ENCODE results near the gene TM9SF4.

DNA sequence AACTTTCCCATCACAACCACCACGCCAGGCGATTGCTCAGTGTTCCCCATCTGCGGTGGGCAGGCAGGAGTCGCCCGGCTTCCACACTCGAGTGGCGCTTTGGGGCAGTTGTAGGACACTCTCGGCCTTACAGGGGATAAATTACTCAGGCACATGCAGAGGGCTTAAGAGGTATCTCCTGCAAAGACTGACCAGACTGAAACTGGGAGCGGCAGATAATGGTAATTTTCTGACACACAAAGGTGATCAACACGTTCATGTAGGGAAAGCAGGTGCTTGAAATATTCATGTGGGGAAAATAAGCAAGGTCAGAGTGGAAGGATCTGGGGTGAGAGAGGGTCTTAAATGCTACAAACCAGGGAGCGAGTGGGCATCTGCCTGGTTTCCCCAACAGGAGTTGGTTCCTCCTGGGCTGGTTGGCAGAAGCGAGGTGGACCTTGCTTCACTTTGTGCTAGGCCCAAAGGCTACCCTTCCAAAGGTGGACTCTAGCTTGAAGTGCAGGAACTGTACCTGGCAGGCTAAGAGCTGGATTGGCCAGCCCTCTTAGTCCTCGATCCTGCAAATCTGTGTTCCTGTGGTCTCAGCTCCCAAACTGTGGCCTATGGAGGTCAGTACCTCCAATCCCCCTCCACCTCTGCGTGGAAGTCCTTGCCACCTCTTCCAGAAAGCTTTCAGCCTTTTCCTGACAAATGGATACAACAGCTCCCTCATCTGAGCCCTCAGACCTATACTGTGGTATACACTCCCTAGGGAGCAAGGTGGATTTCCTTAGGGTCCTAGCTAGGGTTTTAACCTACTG, 81.3 kb downstream of the TM9SF4 start:
- TF ChIP-seq, protein P1, sequence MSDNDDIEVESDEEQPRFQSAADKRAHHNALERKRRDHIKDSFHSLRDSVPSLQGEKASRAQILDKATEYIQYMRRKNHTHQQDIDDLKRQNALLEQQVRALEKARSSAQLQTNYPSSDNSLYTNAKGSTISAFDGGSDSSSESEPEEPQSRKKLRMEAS (IDR thresholded peaks at IDR 0.05; ENCODE audit: low read depth, low read length): no peak
- TF ChIP-seq POLR2A (IDR thresholded peaks at IDR 0.05; ENCODE audit: extremely low read depth, insufficient read length): no peak
- TF ChIP-seq, protein P2, sequence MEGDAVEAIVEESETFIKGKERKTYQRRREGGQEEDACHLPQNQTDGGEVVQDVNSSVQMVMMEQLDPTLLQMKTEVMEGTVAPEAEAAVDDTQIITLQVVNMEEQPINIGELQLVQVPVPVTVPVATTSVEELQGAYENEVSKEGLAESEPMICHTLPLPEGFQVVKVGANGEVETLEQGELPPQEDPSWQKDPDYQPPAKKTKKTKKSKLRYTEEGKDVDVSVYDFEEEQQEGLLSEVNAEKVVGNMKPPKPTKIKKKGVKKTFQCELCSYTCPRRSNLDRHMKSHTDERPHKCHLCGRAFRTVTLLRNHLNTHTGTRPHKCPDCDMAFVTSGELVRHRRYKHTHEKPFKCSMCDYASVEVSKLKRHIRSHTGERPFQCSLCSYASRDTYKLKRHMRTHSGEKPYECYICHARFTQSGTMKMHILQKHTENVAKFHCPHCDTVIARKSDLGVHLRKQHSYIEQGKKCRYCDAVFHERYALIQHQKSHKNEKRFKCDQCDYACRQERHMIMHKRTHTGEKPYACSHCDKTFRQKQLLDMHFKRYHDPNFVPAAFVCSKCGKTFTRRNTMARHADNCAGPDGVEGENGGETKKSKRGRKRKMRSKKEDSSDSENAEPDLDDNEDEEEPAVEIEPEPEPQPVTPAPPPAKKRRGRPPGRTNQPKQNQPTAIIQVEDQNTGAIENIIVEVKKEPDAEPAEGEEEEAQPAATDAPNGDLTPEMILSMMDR (IDR thresholded peaks at IDR 0.05; ENCODE audit: low read depth, low read length): no peak
- TF ChIP-seq MYC (IDR thresholded peaks at IDR 0.05; ENCODE audit: low read depth, low read length): no peak

Data from NB4 (cell line).